Subcutaneous adipose tissue (tissue), 4 donors: ENCODE results near the gene THTPA. TPM values are rescaled to one million over a fixed set of nuclear protein-coding genes. Genes with fewer than 3 reads are reported as not detected.

ENCODE experiments used
- CTCF ChIP-seq: fragments of 450-650 bp; IDR thresholded peaks from one replicate; pipeline ENCODE4 v1.5.1; 2016; ENCODE audit warnings: low read depth, mild to moderate bottlenecking, control low read depth, antibody characterized with exemption, moderate library complexity
- total RNA-seq, 4 donors: library from RNA; depleted of rRNA; stranded (reverse); fragments of >200 nt; gene quantifications; one replicate each; pipeline ENCODE4 v1.1.0, GENCODE V29; 2016

THTPA gene
- total RNA-seq, 4 donors from 2014 or later = 6.7 to 23.2 (median 18.4) TPM

GRCh38 chr14:23570806-23571483 lies 14.9 kb downstream of the THTPA start:
- TF ChIP-seq CTCF = no peak

- no peak for TF ChIP-seq CTCF
Measured at GRCh38 chr14:23571701-23572523, 15.8 kb downstream of the THTPA start.

- TF ChIP-seq CTCF = no peak
Measured at GRCh38 chr14:23572524-23572828, 16.4 kb downstream of the THTPA start.

DNA sequence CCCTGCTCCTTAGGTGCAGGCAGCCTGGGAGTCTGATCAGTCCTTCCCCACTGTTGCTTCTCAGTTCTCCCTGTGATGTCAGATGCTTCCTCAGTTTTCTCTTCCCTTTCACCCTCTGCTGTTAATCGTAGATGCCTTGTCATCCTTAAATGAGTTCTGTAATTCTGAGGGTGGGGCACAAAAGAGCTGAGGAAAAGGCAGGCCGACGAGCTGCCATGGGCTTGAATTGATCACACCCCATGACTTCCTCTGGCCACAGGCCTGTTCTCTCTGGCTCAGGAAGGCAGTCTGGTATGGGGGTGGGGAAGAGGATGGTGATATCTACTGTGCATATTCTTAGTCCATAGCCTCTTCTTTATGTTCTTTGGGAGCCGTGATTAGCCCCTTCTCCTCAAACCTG lies 16.8 kb downstream of the THTPA start:
- no peak for TF ChIP-seq CTCF

DNA sequence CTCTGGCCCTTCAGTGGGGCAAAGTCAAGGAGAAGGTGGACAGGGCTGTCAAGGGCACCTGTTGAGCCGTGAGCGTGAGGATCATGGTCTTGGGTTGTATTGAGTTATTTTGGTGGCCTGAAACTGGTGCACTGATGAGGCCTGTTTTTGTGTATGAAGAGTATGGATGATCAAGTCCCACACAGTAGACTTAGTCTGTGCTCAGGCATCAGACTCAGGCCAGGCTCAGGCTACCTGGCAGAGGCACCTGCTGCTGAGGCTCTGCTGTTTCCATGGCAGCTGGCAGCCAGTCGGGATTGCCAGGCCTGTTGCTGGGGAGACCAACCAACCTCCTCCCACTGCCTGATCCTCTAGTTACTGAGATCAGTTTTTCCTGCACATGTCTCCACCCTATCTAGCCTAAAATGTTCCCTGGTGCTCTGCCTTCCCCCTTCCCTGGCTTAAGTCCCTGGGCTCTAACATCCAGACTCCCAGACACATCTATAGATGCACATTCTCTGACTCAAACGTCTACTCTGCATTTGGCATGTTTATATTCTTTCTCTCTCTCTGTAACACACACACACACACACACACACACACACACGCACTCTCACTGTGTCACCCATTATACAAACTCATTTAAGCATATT lies 17.4 kb downstream of the THTPA start:
- TF ChIP-seq CTCF = no peak

DNA sequence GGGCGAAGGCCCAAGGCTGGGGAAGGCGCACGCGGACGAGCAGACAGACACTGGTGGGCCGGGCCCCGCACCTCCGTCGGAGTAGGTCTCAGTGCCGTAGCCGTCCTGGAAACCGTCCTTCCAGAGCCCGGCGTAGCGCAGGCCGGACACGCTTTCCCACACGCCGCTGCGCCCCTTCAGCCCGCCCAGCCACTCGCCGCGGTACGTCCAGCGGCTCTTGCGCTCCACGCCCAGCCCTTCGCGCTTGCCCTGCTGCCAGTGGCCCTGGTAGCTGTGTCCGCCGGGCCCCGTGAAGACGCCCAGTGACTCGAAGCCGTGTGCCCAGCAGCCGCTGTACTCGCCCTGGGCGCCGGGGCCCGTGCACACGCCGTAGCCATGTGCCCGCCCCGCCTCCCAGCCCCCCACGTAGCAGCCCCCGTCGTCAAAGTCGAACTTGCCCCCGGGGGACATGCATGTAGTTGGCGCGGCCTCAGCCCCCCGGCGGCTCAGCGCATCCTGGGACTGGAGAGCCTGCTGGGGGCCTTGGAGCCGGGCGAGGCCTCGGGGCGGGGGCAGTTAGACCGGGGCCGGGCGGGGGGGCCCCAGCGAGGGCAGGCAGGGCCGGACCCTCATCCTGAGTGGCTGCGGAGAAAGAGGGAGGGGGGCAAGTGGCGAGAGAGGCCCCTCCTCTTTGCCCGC lies 21.1 kb downstream of the THTPA start:
- TF ChIP-seq CTCF = no peak
